K562 (cell line): Measurements from ENCODE around the gene MYL10. TPM values are rescaled to one million over a fixed set of nuclear protein-coding genes. Genes with fewer than 3 reads are reported as not detected.

Experiments used
- ATAC-seq: fragments of 200-7000 bp; cut with Tn5 transposase; 3 replicates; pipeline ENCODE4 v1.9.1; 2020; ENCODE audit warnings: moderate library complexity
- BruUV-seq: library from RNA; stranded (reverse); fragments of 400-500 nt; replicated peaks from 2 replicates; lab custom pipeline; 2021; lab: Mats Ljungman, UMichigan
- CTCF ChIA-PET: fragments of 300-600 bp; formaldehyde crosslinking; extraction: SDS; loops from one replicate; lab custom pipeline; 2021; ENCODE audit warnings: low intra/inter-chr PET ratio; lab: Yijun Ruan, JAX
- POLR2A ChIA-PET: fragments of 300-600, 350-650 bp; sonication (Branson Sonifier 250); formaldehyde crosslinking; extraction: SDS; loops from one replicate; lab custom pipeline; 2021; ENCODE audit warnings: antibody characterized with exemption, inconsistent platforms; lab: Yijun Ruan, JAX
- DNase-seq, 4 experiments: peaks; one replicate each; pipeline versions ENCODE4 v3.0.0 to v3.0.0-alpha.2; 2011 to 2018; ENCODE audit warnings: low spot score in 3 of 4, mixed read lengths in 3 of 4; ENCODE audit errors: extremely low read depth in 1 of 4
- FAIRE-seq: peaks from 2 replicates; lab custom pipeline; 2011; peaks lifted over from hg19 to GRCh38; lab: Jason Lieb, UNC
- H2AFZ ChIP-seq: 2 replicates; pipeline ENCODE4 v1.6.0; 2011; ENCODE audit warnings: low read depth, low read length, control low read depth, inconsistent platforms
- H3K27ac ChIP-seq: fragments of 200-600 bp; 3 replicates; pipeline ENCODE4 v1.8.0; 2011; ENCODE audit warnings: low read depth, mild to moderate bottlenecking, control low read depth, inconsistent platforms, low read length, moderate library complexity, mixed read lengths; ENCODE audit errors: extremely low read depth
- H3K27me3 ChIP-seq, 2 experiments: fragments of 300-600 bp in 1 of 2; 2 replicates in 1 of 2; 3 replicates in 1 of 2; pipeline versions ENCODE4 v1.6.0 to v1.8.0; 2011; ENCODE audit warnings: inconsistent platforms in 2 of 2, low read length in 2 of 2, mild to moderate bottlenecking in 1 of 2, mixed read lengths in 1 of 2, moderate library complexity in 1 of 2; ENCODE audit not compliant: control insufficient read depth in 2 of 2, insufficient read depth in 2 of 2
- H3K36me3 ChIP-seq: fragments of 300-600 bp; 3 replicates; pipeline ENCODE4 v1.8.0; 2011; ENCODE audit warnings: mild to moderate bottlenecking, low read length, inconsistent platforms; ENCODE audit not compliant: control insufficient read depth, insufficient read depth
- H3K4me1 ChIP-seq, 2 experiments: fragments of 200-600 bp in 1 of 2; replicated peaks in 1 of 2; 2 replicates in 1 of 2; 3 replicates in 1 of 2; pipeline versions ENCODE4 v1.5.1 to v1.8.0; 2011; ENCODE audit warnings: inconsistent platforms in 2 of 2, low read length in 2 of 2, mild to moderate bottlenecking in 1 of 2, mixed read lengths in 1 of 2, moderate library complexity in 1 of 2; ENCODE audit not compliant: control insufficient read depth in 2 of 2, insufficient read depth in 2 of 2
- H3K4me2 ChIP-seq: 2 replicates; pipeline ENCODE4 v1.6.1; 2011; ENCODE audit warnings: low read length, control low read depth, inconsistent platforms, mixed read lengths; ENCODE audit not compliant: insufficient read depth
- H3K4me3 ChIP-seq: fragments of 200-600 bp; sonication (generic), shearing (Covaris generic); 2 replicates; pipeline ENCODE4 v1.5.1; 2016; ENCODE audit warnings: control low read depth, inconsistent platforms
- H3K79me2 ChIP-seq: fragments of 200-600 bp; 3 replicates; pipeline ENCODE4 v1.8.0; 2011; ENCODE audit warnings: low read length, inconsistent platforms; ENCODE audit not compliant: control insufficient read depth, insufficient read depth
- H3K9ac ChIP-seq, 2 experiments: 2 replicates each; pipeline versions ENCODE4 v1.6.0 to v1.6.1; 2011; ENCODE audit warnings: low read depth in 2 of 2, low read length in 2 of 2, control low read depth in 1 of 2, inconsistent platforms in 1 of 2, mild to moderate bottlenecking in 1 of 2, mixed read lengths in 1 of 2; ENCODE audit not compliant: insufficient read depth in 1 of 2
- H3K9me1 ChIP-seq: one replicate; pipeline ENCODE4 v1.6.0; 2011; ENCODE audit warnings: inconsistent platforms, mild to moderate bottlenecking, low read length, moderate library complexity; ENCODE audit not compliant: control insufficient read depth, insufficient read depth
- H3K9me3 ChIP-seq: replicated peaks from 2 replicates; pipeline ENCODE4 v1.5.1; 2011; ENCODE audit warnings: low read depth, low read length, inconsistent platforms; ENCODE audit not compliant: control insufficient read depth, insufficient read depth
- H4K20me1 ChIP-seq: replicated peaks from 2 replicates; pipeline ENCODE4 v1.6.1; 2011; ENCODE audit warnings: low read length, inconsistent platforms, mixed read lengths; ENCODE audit not compliant: control insufficient read depth, insufficient read depth
- CCAR2 ChIP-seq: fragments of 200-400 bp; formaldehyde crosslinking; IDR thresholded peaks from 2 replicates; pipeline ENCODE4 v1.6.1; 2017; ENCODE audit warnings: mild to moderate bottlenecking, low read depth, low read length
- HNRNPLL ChIP-seq: fragments of 200-400 bp; formaldehyde crosslinking; IDR thresholded peaks from 2 replicates; pipeline ENCODE4 v1.6.1; 2017; ENCODE audit warnings: low read length, low read depth, mild to moderate bottlenecking; ENCODE audit not compliant: poor library complexity, severe bottlenecking
- NFIX ChIP-seq: fragments of 250-450 bp; sonication (Bioruptor Pico); IDR thresholded peaks from 2 replicates; pipeline ENCODE4 v1.4.0; 2020; ENCODE audit warnings: low read depth, mild to moderate bottlenecking, moderate library complexity
- NRF1 ChIP-seq, 2 experiments: fragments of 450-650 bp; IDR thresholded peaks in 1 of 2; conservative IDR thresholded peaks in 1 of 2; 2 replicates each; pipeline ENCODE4 v1.6.1; 2014; ENCODE audit warnings: mild to moderate bottlenecking in 2 of 2
- PKNOX1 ChIP-seq: fragments of 450-650 bp; IDR thresholded peaks from 2 replicates; pipeline ENCODE4 v1.6.1; 2016
- WGBS: fragments of 100-300 bp; shearing (Covaris generic); methylation state at CpG from one replicate; pipeline ENCODE4 v1.1.6; 2016; ENCODE audit warnings: low coverage, mixed read lengths; ENCODE audit not compliant: insufficient coverage; ENCODE audit errors: missing lambda C conversion rate; 5-methylcytosine and 5-hydroxymethylcytosine counted together
- in situ Hi-C: fragments of 300-500 bp; cut with MboI; formaldehyde crosslinking; loops from 4 replicates; pipeline ENCODE4 v1.15.0; 2018; ENCODE audit warnings: inconsistent platforms, mixed read lengths
- intact Hi-C: fragments of 100-400 bp; cut with micrococcal nuclease; formaldehyde crosslinking; loops from 2 replicates; pipeline ENCODE4 v1.14.2; 2022
- polyA plus RNA-seq, 8 experiments: library from polyadenylated mRNA; depleted of rRNA in 4 of 8; stranded (reverse) in 5 of 8; unstranded in 3 of 8; fragments of >200 nt; fragmentation: Nextera tagmentation in 2 of 8; fragmentation: Illumina TruSeq in 1 of 8; extraction: Ambion mirVana in 2 of 8; extraction: Trizol in 1 of 8; gene quantifications; 2 replicates each; pipeline versions ENCODE4 v1.2.1 to v1.2.3, GENCODE V29; 2011 to 2014; ENCODE audit warnings: inconsistent platforms in 1 of 8, missing spikeins in 1 of 8
- total RNA-seq, 7 experiments: library from RNA; depleted of rRNA in 6 of 7; stranded (reverse); fragments of >200 nt in 6 of 7; fragmentation: Illumina TruSeq in 2 of 7; extraction: Trizol in 2 of 7; gene quantifications; 2 replicates each; pipeline versions ENCODE4 v1.2.1 to v1.2.3, GENCODE V29; 2011 to 2021; ENCODE audit warnings: low replicate concordance in 1 of 7

The MYL10 gene
- total and polyA plus RNA-seq, 9 of the 15 experiments (the other 6 are each of a cell fraction or from before 2014, with no cell fraction given): not detected

GRCh38 chr7:101671371-101672356 is 42.6 kb upstream of the MYL10 start:
- Histone ChIP-seq H3K27ac (no peak overlapping the region), H3K79me2 (no peaks in the 10 kb centered on the region), H3K9ac (no peak overlapping the region), H4K20me1 (no peaks in the 10 kb centered on the region; the same call in 1 of the 2 replicates), H3K9me3 (no peaks in the 10 kb centered on the region), H3K27me3 (peaks cover 0 to 19% of the 10 kb centered on the region in 2 experiments; a peak in 2 of 5 replicates), H2AFZ (no peak overlapping the region), H3K4me2 (no peak overlapping the region), H3K4me1 (0 out of 5 replicates have a peak, but pooled peaks cover 0 to 5% of the 10 kb centered on the region in 2 experiments), H3K36me3 (no peaks in the 10 kb centered on the region), H3K9me1 (no peaks in the 10 kb centered on the region), H3K4me3 (no peak overlapping the region)
- ChIA-PET POLR2A (interaction anchor here (0.6 kb wide), 1 partner anchor 177 kb away, joined by 3 read pairs; no protein-coding TSS in a partner anchor), CTCF (no interaction called here)
- WGBS: 10% methylated on average over 12 of the region's 12 CpGs
- ATAC-seq (peak; percentile 52), DNase-seq (no peak), FAIRE-seq (no peak)
- intact Hi-C loops (no loop called here), in situ Hi-C loops (no loop called here)
- TF ChIP-seq CCAR2 (no peak), PKNOX1 (peak; percentile 76), HNRNPLL (peak; percentile 44), NFIX (no peak), NRF1 (conservative IDR thresholded peaks at IDR 0.05 in 1 of 2, IDR thresholded peaks at IDR 0.05 in 1 of 2) (peak; percentile 28 to 50; a peak in 3 of 4 replicates)
- no TSS peak for BruUV-seq
